Activated CD4-positive, alpha-beta T cell treated with anti-CD3 and anti-CD28 coated beads, Interleukin-2, amount 50 U/mL, for 48 hours (primary cell): Measurements from ENCODE around the gene BEND3.
"Not testable (repeated sequence)": the region's sequence is repeated elsewhere in the genome, so short reads cannot be mapped to it uniquely, and the experiment has no call there.

Experiments used
- DNase-seq, 2 experiments: peaks; one replicate each; pipeline ENCODE4 v3.0.0-alpha.2; 2020

BEND3 gene

DNA sequence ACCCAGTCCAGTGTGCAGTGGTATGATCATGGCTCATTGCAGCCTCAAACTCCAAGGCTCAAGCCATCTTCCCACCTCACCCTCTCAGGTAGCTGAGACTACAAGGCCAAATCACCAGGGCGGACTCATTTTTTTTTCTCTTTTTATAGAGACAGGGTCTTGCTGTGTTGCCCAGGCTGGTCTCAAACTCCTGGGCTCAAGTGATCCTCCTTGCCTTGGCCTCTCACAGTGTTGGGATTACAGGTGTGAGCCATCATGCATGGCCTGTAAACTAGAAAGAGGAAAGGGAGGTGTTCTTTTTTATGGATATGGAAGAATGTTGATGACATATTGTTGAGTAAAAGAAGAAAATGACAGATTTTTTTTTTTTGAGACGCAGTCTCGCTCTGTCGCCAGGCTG, 5.1 kb upstream of the BEND3 start:
- no peak for DNase-seq

DNA sequence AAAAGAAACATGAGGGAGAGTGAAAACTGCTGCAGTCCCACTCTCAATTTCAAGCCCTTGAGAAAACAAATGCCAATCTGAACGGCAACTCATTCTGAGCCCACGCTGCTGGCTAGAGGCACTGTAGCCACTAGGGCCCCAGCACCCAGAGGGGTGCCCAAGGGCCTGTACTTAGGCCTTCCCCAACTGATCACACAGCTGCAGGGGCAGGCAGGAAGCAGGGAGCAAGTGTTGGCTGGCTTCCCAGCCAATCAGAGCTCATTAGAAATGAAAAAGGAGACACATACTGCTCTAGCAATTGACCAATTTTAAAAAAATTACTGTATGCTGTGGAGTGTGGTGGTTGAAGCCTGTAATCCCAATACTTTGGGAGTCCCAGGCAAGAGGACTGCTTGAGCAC, 3.7 kb upstream of the BEND3 start:
- DNase-seq: no peak

DNA sequence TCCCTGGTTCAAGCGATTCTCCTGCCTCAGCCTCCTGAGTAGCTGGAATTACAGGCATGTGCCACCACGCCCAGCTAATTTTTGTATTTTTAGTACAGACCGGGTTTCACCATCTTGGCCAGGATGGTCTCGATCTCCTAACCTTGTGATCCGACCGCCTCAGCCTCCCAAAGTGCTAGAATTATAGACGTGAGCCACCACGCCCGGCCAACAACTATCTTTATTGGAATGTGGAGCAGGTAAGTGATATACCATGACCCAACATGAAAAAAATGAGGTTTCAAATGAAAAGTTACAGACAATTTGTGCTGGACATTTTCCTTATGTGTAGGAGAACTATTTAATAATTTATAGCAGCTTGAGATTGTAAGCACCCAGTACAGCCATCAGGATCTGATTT, 3.2 kb upstream of the BEND3 start:
- DNase-seq: not testable (repeated sequence)

DNA sequence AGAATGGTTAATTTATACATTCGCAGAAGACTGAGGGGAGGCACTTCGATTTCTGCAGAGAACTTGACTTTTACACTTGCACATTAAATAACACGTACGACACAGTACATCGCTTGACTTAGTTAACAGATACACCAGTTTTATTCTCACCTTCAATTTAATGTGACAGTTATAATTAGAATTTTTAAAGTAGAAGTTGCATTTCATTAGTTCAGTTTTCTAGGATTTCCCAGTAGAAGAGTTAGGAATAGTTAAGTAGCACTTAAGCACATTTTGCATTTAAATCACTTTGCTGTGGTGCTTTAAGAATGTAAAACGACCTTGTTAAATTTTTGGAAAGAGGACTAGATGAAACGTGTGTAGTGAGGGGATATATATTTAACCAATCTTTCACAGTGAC, 1.6 kb upstream of the BEND3 start:
- no peak for DNase-seq

DNA sequence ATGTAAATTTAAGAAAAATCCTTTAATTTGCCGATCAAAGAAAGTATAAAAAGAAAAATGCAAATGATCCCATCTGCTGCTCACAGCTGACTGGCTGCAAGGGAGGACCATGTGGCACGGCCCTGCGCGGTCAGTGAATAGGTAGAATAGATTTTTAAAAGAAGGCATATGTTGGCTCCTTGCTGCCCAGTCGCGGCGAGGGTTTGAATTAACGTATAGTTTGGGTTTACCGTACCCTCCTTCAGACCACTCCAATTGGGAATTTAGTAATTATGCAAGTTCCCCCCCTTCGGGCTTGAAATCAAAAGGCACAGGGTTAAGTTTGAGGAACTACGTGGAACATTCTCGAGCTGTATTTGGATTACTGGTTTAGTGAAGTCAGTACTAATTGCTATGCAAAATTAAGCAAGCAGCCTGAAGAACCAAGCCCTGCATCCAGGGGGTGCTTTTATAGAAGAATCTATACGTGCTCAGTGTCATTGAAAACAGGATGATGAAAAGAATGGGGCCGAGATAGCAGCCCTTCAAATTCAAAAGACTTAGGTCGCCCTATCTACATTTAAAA, 1.1 kb upstream of the BEND3 start:
- DNase-seq: peak; percentile 21 to 34

DNA sequence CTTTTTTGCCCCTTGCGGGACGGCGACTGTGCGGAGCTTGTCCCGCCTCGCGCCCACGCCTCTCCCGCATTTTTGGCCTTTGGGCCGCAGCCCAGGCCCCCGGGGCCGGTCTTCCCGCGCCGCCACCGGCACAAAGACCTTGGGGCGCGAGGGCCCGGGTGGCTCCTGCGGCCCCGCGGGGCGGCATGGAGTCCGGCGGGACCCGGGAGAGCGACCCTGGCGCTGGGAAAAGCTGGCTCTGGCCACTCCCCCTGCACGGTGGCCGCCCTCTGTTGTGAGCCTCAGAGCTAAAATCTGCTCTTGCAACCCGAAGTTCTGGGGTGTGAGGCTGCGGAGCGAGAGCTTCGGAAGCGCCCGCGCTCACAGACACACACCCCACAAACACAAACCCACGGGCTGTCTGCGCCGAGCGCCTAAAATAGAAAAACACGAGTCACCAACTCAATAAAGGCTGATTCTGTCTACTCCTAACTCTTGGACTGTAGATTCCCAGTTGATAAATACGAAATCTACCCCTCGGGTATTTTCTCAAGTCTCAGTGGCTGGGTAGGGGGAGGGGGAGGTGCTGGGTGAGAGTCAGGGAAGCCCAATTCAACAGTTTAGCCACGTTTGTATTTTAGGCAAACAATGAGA, 496 bp upstream of the BEND3 start:
- DNase-seq: peak; percentile 43 to 49

DNA sequence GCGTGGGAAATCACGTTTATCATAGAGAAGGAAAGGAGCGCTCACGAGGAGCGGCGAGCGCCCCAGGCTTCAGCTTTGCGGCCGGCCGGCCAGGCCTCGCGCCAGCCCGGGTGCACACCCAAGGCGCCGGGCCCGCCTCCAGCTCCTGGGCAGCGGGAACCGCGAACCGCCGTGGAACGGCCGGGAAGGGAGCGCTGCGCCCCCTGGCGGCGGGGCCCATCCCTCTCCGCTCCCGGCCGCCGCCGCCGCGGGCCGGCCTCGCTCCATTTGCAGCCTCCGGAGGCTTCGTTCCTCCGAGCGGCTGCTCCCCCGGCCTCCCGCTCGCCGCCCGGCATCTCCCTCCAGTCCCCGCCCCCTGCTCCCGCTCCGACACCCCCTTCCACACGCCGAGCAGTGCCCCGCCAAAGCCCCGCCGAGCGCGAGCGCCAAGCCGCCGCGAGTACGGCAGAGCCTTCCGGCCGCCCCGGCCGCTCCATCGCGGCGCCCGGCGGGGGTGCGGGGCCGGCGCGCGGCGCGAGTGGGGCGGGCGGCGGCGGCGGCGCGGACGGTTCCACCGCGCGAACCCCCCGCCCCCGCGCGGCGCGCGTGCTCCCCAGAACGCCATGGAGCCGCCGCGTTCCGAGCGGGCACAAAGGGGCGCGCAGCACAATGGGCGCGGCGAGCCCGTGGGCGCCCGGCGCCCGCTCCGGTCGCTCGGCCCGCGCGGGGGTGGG, 946 bp downstream of the BEND3 start:
- DNase-seq: peak; percentile 78 to 79

DNA sequence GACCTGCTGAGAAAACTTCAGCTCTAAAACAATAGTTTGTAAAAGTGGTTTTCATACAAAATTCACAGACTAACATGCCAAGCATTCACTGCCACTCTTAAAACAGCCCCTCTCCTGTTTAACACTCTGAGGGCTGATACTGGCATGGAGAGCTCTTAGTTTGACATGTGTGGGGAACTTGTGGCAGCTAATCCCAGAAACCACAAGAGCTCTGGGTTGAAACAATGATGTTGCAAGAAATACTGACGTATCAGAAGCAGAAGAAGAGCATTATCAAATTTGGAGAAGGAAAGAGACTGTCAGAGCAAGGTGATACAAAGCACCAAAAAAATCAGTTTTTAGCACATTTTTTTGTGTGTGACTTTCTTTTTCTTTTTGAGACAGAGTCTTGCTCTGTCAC, 5.1 kb downstream of the BEND3 start:
- DNase-seq: no peak

DNA sequence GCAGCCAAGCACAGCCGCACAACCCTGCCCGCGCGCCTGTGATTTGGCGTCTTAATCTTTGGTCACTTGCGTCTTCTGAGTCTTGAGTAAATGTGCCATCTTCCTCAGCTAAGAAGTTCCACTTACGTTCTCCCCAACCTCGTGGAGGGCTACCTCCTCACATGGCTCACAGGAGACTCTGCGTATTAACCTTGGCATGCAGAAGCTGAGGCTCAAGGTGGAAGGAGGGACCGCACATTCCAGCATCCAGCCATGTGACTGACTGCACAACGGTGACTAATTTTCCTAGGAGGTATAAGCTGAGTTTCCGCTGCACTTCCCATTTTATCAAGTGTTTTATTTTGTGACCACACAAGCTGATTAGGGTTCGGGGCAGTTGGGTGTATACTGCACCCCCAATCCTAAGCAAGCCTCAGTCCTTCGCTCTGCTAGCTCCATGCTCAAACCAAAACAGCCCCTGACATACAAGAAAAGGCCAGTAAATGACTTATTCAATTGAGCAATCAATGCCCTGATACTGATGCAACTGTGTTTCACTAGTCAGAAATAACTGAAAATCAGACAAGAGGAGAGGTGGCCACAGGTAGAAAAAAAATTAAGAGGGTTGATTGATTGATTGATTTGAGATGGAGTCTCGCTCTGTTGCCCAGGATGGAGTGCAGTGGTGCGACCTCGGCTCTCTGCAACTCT, 7.0 kb downstream of the BEND3 start:
- DNase-seq: no peak

DNA sequence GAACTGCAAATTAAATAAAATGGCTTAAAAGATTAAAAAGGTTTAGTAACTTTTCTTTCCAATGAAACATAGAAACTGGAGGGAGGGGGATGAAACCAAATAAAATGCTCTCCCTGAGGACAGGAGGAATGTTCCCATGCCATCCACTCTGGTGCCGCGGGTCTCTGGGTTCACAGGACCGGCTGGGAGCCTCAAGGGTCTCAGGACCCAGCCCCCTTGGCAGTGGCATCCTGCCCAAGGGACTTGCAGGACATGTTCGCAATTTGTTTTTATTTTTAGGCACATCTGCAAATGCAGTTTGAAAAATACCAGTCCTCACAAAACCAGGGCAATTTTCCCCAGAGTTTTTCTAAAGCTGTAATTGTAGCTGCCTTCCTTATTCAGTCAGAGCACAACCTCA, 7.5 kb downstream of the BEND3 start:
- DNase-seq: no peak

DNA sequence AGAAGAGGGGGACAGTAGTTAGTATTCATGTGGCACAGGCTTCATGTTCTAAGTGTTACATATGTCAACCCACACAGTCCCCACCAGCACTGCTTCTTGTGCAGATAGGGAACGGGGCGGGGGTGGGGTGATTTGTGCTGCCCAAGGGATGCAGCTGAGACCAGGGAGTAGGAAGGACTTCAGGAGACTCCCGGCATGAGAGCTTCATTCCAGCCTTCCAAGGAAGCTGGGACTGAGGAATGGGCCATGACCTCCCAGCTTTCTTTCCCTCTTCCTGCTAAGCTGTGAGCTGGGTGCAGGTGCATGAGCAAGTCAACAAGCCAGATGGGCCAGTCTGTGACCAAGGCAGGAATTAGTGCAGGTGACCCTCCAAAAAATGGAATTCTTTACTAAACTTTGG, 9.2 kb downstream of the BEND3 start:
- no peak for DNase-seq

DNA sequence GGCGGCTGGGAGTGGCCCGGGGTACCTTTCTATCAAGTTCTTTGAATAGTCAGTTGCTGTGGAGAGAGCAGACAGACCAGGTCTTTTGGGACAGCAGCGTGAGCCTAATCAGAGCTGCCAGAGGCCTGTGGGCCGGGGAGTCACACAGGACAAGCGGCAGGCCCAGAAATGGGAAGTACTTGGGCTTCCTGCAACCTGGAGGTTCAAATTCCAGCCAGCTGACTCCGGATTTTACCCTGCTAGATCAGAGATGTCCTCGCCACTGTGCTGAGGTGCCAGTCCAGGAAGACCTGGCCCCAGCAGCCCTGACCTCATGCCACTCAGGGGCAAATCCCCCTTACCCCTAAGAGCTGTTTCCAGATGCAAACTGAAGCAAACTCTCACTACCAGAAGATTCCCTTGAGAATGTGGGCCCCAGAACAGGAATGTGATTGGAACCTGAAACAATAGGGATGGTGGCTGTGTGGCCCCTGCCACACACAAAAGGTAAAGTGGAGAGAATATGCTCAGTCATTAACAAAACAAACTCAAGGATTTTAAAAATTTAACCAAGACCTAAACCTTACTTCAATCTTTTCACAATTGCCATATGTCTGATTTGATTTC, 9.7 kb downstream of the BEND3 start:
- no peak for DNase-seq

DNA sequence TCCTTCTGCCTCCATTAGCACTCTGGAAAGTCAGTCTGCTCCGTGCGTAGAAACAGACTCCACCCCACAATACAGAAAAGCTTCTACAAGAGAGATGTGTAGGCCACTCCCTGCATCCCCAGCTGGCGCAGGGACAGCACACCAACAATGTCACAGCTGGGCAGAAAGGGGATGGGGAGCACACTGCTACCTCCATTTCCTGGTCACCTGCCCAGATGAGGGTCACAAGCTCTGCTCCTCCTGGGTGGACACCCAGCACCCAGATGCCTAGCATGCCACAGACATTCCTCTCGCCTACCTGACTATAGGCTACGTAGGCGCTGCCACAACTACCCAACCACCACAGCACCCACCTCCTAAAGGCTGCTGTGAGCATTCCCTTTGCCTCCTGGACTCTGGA, 12.2 kb downstream of the BEND3 start:
- no peak for DNase-seq

DNA sequence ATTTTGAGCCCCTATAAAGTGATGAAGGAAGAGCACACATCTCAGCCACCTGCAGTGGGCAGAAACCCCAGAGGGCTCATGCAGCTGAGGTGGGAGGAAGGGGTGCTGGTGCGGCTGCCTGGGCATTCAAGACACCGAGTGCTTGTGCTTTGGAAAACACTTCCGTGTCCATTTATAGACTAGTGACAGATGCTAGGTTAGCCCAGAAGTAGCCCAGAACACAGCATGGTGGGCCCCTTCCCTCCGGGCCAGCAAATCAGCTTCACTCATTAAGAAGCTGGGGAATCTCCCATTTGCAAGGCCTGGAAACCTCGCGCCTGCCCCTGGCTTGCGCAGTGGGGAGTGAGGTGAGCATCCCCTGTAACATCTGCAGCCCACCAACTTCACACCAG, 12.9 kb downstream of the BEND3 start:
- no peak for DNase-seq

DNA sequence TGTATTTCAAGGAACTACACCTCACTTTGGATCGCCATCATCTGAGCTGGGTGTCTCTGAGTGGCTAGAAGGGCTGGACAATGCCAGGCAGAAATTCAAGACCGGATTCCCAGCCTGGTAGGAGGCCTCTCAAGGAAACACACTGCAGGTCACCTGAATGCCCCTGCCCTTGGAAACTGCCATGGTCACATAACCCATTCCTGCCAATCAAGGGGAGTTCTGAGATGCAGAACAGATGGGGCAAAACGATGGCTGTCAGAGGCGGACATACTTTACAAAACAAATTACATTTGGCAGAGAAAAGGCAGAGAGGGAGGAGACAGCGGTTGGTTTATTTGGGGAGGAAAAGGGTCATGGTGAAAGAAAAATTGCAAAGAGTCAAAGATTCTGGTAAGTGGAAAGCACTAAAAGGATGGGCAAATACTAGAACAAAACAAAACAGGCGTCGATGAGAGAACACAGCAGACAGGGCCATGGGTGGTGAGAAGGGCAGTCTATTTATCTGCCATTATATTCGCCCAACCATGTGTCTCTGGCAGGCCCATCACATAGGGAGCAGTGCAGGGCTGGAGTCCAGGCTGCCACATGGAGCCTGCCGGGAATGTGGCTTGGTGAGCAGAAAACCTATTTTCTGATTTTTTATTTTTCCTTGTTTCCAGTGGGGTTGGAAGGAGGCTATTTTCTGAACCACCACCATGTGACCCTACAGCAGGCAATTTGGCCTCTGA, 13.5 kb downstream of the BEND3 start:
- DNase-seq: no peak

DNA sequence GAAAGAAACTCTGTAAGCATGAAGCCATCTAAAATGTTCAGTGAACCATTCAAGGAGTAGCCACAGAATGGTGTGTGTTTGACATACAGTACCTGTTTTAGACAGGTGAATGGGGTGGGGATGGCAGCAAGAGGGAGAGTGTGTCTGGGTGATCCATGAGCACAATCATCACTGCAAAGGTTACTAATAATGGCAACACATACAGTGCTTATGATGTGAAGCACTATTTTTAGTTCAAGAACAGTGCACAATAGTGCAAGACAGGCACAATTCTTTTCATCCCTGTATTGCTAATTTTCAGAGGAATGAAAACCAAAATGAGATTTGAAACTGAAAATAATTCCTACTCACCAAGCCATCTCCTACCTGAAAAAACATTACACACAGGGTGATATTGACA, 14.1 kb downstream of the BEND3 start:
- no peak for DNase-seq

DNA sequence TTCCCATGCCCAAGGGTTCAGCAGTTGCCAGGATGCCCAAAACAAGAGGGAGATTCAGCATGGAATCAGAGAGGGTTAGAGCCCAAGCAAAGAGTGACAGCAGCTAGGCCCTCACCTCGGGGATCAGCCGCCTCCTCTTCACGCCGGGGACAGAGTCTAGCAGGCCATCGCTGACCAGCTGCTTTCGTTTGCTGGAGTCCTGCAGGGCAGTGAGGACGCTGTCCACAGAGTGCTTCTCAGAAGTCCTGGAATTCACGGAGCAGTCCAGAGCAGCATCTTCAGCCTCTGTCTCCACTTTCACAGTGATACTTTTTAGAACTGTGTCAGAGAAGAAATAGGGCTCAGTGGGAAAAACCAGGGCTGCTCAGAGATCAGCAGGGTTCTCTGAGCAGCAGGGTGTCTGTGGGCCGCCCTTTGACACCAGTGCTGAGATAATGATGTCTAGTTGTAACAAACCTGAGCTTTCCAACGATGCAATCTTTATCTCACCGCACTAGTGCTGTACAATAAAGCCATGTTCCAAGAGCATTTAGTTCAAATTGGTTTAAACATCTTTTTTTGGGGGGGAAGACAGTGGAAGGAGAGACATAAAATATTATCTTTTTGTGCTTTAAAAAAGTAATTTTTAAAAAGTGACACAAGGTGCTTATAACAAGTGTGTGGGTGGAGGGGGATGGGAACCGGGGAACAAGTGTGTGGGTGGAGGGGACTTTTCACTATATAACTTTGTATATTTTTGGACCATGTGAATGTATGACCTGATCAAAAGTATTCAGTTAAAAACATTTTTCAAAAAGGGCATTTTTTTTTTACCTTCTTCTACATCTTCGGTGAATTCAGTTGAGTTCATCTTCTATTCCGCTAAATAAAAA, 16.6 kb downstream of the BEND3 start:
- DNase-seq: no peak

DNA sequence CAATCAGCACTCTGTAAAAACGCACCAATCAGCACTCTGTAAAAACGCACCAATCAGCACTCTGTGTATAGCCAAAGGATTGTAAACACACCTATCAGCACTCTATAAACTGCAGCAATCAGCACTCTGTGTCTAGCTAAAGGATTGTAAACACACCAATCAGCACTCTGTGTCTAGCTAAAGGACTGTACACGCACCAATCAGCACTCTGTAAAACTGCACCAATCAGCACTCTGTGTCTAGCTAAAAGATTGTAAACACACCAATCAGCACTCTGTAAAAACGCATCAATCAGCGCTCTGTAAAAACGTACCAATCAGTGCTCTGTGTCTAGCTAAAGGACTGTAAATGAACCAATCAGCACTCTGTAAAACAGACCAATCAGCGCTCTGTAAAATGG, 30.9 kb downstream of the BEND3 start:
- not testable (repeated sequence) for DNase-seq

DNA sequence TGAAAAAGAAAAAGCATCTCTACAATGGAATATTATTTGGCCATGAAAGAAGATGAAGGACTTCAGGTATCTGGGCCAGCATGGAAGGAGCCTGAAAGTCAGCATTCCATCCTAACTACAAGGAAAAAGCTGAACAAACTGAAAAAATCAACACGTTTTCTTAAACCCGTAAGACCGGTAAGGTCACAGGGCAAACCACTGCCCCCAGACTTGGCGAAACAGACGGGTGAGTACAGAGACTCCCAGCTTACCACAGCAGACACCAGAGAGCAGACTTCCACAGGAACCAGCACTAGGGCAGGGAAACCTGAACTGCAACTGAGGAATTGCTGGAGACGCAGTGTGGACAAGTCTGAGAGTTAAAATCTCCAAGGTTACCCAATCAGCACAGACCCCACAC, 31.4 kb downstream of the BEND3 start:
- DNase-seq: no peak

DNA sequence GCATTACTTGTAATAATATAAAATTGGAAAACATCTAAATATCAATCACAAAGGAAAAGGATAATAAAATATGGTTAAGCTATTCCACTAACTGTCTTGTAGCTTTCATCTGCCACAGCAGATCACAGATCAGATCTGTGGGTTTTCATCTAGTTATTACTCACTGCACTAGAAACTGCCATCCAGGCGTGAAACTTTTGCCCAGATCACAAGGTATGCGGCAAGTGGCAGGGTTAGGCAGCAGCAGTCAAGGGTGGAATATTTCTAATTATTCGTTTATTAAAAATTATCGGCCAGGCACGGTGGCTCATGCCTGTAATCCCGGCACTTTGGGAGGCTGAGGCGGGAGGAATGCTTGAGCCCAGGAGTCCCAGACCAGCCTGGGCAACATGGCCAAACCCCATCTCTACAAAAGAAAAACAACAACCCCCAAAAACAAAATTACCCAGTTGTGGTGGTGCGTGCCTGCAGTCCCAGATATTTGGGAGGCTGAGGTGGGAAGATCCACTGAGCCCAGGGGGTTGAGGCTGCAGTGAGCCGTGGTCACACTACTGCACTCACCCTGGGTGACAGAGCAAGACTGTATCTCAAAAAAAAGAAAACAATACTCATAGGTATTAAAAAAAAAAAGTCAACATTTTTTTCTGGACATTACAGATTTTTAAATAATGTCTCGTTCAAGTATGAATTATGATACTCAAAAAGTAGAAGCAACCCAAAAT, 32.1 kb downstream of the BEND3 start:
- DNase-seq: peak in 1 of 2 experiments; percentile 14

DNA sequence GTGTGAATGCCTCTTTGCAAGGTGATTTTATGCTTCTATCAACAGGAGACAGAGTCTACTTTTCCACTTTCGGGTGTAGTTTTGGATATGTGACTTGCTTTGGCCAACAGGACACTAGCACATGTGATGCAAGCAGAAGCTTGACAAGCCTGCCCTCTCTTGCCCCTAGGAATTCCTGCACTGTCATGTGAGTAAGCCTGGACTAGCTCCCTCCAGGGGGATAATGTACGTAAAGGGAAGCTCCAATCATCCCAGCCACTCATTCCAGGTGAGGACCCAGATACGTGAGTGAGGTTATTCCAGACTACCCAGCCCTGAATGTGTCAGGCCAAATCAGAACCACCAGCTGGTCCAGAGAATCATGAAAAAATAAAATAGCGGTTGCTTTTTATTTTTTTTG, 33.3 kb downstream of the BEND3 start:
- DNase-seq: no peak
